GM12878 (cell line): ENCODE data around the gene VMP1. TPM values are rescaled to one million over a fixed set of nuclear protein-coding genes. Genes with fewer than 3 reads are reported as not detected.

Source experiments
- ATAC-seq: fragments of 200-7000 bp; cut with Tn5 transposase; 3 replicates; pipeline ENCODE4 v1.9.1; 2020; ENCODE audit warnings: mild to moderate bottlenecking, moderate library complexity
- BruUV-seq: library from RNA; stranded (reverse); fragments of 400-500 nt; replicated peaks from 2 replicates; lab custom pipeline; 2021; lab: Mats Ljungman, UMichigan
- CTCF ChIA-PET: fragments of 300-600 bp; sonication (Branson Sonifier 250); formaldehyde crosslinking; extraction: SDS; loops from one replicate; lab custom pipeline; 2021; ENCODE audit warnings: inconsistent platforms; lab: Yijun Ruan, JAX
- POLR2A ChIA-PET: fragments of 350-600 bp; formaldehyde crosslinking; extraction: SDS; loops from one replicate; lab custom pipeline; 2021; ENCODE audit warnings: inconsistent platforms; lab: Charles Lee
- RAD21 ChIA-PET: fragments of 300-600 bp; sonication (Branson Sonifier 250); formaldehyde crosslinking; loops from one replicate; lab custom pipeline; 2023; ENCODE audit warnings: antibody characterized with exemption; ENCODE audit not compliant: unreplicated experiment; lab: Charles Lee
- SMC1A ChIA-PET: fragments of 300-600 bp; sonication (Branson Sonifier 250); formaldehyde crosslinking; loops from one replicate; lab custom pipeline; 2023; ENCODE audit not compliant: unreplicated experiment, uncharacterized antibody; lab: Charles Lee
- DNase-seq: peaks from one replicate; pipeline ENCODE4 v3.0.0-alpha.2; 2011; ENCODE audit warnings: low read depth, low spot score
- FAIRE-seq: peaks from 3 replicates; lab custom pipeline; 2011; peaks lifted over from hg19 to GRCh38; lab: Jason Lieb, UNC
- H2AFZ ChIP-seq: 2 replicates; pipeline ENCODE4 v1.6.0; 2011; ENCODE audit warnings: low read depth, low read length, control low read depth; ENCODE audit not compliant: control insufficient read depth
- H3K27ac ChIP-seq: 2 replicates; pipeline ENCODE4 v1.5.1; 2011; ENCODE audit warnings: control low read depth; ENCODE audit not compliant: control insufficient read depth, insufficient read depth
- H3K27me3 ChIP-seq, 2 experiments: replicated peaks in 1 of 2; 2 replicates each; pipeline versions ENCODE4 v1.6.0 to v1.6.1; 2011; ENCODE audit warnings: low read length in 1 of 2; ENCODE audit not compliant: control insufficient read depth in 2 of 2, insufficient read depth in 2 of 2
- H3K36me3 ChIP-seq, 2 experiments: 2 replicates each; pipeline ENCODE4 v1.5.1; 2011; ENCODE audit warnings: low read length in 1 of 2; ENCODE audit not compliant: control insufficient read depth in 2 of 2, insufficient read depth in 2 of 2
- H3K4me1 ChIP-seq: 2 replicates; pipeline ENCODE4 v1.6.1; 2011; ENCODE audit warnings: mild to moderate bottlenecking, low read length, moderate library complexity, mixed read lengths; ENCODE audit not compliant: control insufficient read depth, insufficient read depth
- H3K4me2 ChIP-seq: 2 replicates; pipeline ENCODE4 v1.6.0; 2011; ENCODE audit warnings: control low read depth; ENCODE audit not compliant: control insufficient read depth, insufficient read depth
- H3K4me3 ChIP-seq: fragments of 200-600 bp; sonication (generic); 2 replicates; pipeline ENCODE4 v1.5.1; 2016
- H3K79me2 ChIP-seq: 2 replicates; pipeline ENCODE4 v1.6.0; 2011; ENCODE audit warnings: low read length; ENCODE audit not compliant: control insufficient read depth, insufficient read depth
- H3K9ac ChIP-seq: 2 replicates; pipeline ENCODE4 v1.8.0; 2011; ENCODE audit warnings: low read length, control low read depth, mixed read lengths; ENCODE audit not compliant: control insufficient read depth, insufficient read depth
- H3K9me3 ChIP-seq: replicated peaks from 3 replicates; pipeline ENCODE4 v1.5.1; 2011; ENCODE audit warnings: mild to moderate bottlenecking, low read length; ENCODE audit not compliant: control insufficient read depth, insufficient read depth
- H4K20me1 ChIP-seq: 2 replicates; pipeline ENCODE4 v1.6.0; 2011; ENCODE audit not compliant: control insufficient read depth, insufficient read depth
- ASH2L ChIP-seq: fragments of 300-600, 200-600 bp; sonication (generic); IDR thresholded peaks from 2 replicates; pipeline ENCODE4 v1.6.1; 2017; ENCODE audit warnings: low read depth, mild to moderate bottlenecking, borderline replicate concordance
- BHLHE40 ChIP-seq, 2 experiments: fragments of 450-650 bp in 1 of 2; IDR thresholded peaks; 2 replicates each; pipeline ENCODE4 v1.6.1; 2011 to 2017; ENCODE audit warnings: low read depth in 2 of 2, borderline replicate concordance in 1 of 2, improper control_type of control experiment in 1 of 2, low read length in 1 of 2, mild to moderate bottlenecking in 1 of 2
- CEBPZ ChIP-seq: fragments of 150-350 bp; IDR thresholded peaks from 2 replicates; pipeline ENCODE4 v1.6.1; 2016; ENCODE audit warnings: low read depth, low read length
- DPF2 ChIP-seq: fragments of 450-650 bp; IDR thresholded peaks from 2 replicates; pipeline ENCODE4 v1.6.1; 2017; ENCODE audit warnings: mild to moderate bottlenecking
- E4F1 ChIP-seq: fragments of 450-650 bp; IDR thresholded peaks from 2 replicates; pipeline ENCODE4 v1.6.1; 2018; ENCODE audit warnings: borderline replicate concordance, mild to moderate bottlenecking; ENCODE audit not compliant: partially characterized antibody
- FOXM1 ChIP-seq: IDR thresholded peaks from 2 replicates; pipeline ENCODE4 v1.6.1; 2012; ENCODE audit warnings: low read depth, mild to moderate bottlenecking, inconsistent platforms, low read length, moderate library complexity
- IKZF2 ChIP-seq, 2 experiments: fragments of 450-650 bp; IDR thresholded peaks; 2 replicates each; pipeline ENCODE4 v1.6.1; 2017; ENCODE audit warnings: mild to moderate bottlenecking in 2 of 2, moderate library complexity in 2 of 2
- IRF4 ChIP-seq: IDR thresholded peaks from 2 replicates; pipeline ENCODE4 v1.6.1; 2011; ENCODE audit warnings: low read depth, low read length
- NFYB ChIP-seq: IDR thresholded peaks from 2 replicates; pipeline ENCODE4 v1.6.1; 2011; ENCODE audit warnings: low read depth, mild to moderate bottlenecking, low read length, improper control_type of control experiment, moderate library complexity; ENCODE audit not compliant: insufficient read depth
- NKRF ChIP-seq: fragments of 450-650 bp; conservative IDR thresholded peaks from 2 replicates; pipeline ENCODE4 v1.6.1; 2017; ENCODE audit warnings: mild to moderate bottlenecking, moderate library complexity
- POLR2AphosphoS5 ChIP-seq: IDR thresholded peaks from 2 replicates; pipeline ENCODE4 v1.6.1; 2011; ENCODE audit warnings: mild to moderate bottlenecking, low read length, inconsistent platforms
- RAD21 ChIP-seq: IDR thresholded peaks from 2 replicates; pipeline ENCODE4 v1.6.1; 2011; ENCODE audit warnings: mild to moderate bottlenecking, low read depth, low read length, moderate library complexity; ENCODE audit not compliant: insufficient read depth
- SMAD5 ChIP-seq: IDR thresholded peaks from 2 replicates; pipeline ENCODE4 v1.6.1; 2016; ENCODE audit warnings: antibody characterized with exemption, low read depth
- SP1 ChIP-seq: IDR thresholded peaks from one replicate; pipeline ENCODE4 v1.6.1; 2011; ENCODE audit warnings: low read depth, low read length
- STAT3 ChIP-seq: IDR thresholded peaks from 2 replicates; pipeline ENCODE4 v1.6.1; 2011; ENCODE audit warnings: low read depth, low read length, improper control_type of control experiment
- TBL1XR1 ChIP-seq: IDR thresholded peaks from 2 replicates; pipeline ENCODE4 v1.6.1; 2012; ENCODE audit warnings: low read depth, low read length, improper control_type of control experiment
- TCF12 ChIP-seq: IDR thresholded peaks from 2 replicates; pipeline ENCODE4 v1.6.1; 2011; ENCODE audit warnings: low read depth, mild to moderate bottlenecking, low read length
- TCF3 ChIP-seq: IDR thresholded peaks from 2 replicates; pipeline ENCODE4 v1.6.1; 2012; ENCODE audit warnings: low read depth, mild to moderate bottlenecking, low read length, borderline replicate concordance; ENCODE audit not compliant: insufficient read depth
- ZNF274 ChIP-seq: IDR thresholded peaks from one replicate; pipeline ENCODE4 v1.8.0; 2011; ENCODE audit not compliant: insufficient read length, insufficient read depth
- WGBS: methylation state at CpG from one replicate; pipeline ENCODE4 v1.1.6; 2016; ENCODE audit warnings: low lambda C conversion rate; ENCODE audit not compliant: insufficient replicate concordance, insufficient coverage; ENCODE audit errors: missing lambda C conversion rate; 5-methylcytosine and 5-hydroxymethylcytosine counted together
- in situ Hi-C: fragments of 300-500 bp; cut with MboI; formaldehyde crosslinking; loops from 9 replicates; pipeline ENCODE4 v1.14.3; 2018; ENCODE audit warnings: mixed read lengths
- intact Hi-C: fragments of 100-400 bp; cut with micrococcal nuclease; formaldehyde crosslinking; loops from one replicate; pipeline ENCODE4 v1.14.2; 2022; ENCODE audit not compliant: unreplicated experiment
- polyA plus RNA-seq, 11 experiments: library from polyadenylated mRNA; depleted of rRNA in 4 of 11; unstranded in 6 of 11; stranded (reverse) in 5 of 11; fragments of >200 nt; fragmentation: Nextera tagmentation in 4 of 11; fragmentation: Illumina TruSeq in 1 of 11; extraction: Ambion mirVana in 4 of 11; extraction: Trizol in 1 of 11; gene quantifications; 1 replicate in 1 of 11; 2 replicates in 10 of 11; pipeline versions ENCODE4 v1.2.1 to v1.2.3, GENCODE V29; 2011 to 2016; ENCODE audit warnings: inconsistent platforms in 2 of 11, missing spikeins in 2 of 11, low read depth in 1 of 11
- total RNA-seq, 4 experiments: library from RNA; depleted of rRNA in 3 of 4; stranded (reverse); fragments of >200 nt in 3 of 4; fragmentation: Illumina TruSeq in 1 of 4; extraction: Trizol in 1 of 4; gene quantifications; 2 replicates each; pipeline versions ENCODE4 v1.2.1 to v1.2.3, GENCODE V29; 2013 to 2021

The VMP1 gene
- total and polyA plus RNA-seq, 10 of the 15 experiments (the other 5 are each of a cell fraction or from before 2014, with no cell fraction given), result 88.4 to 199 (median 132) TPM

- Histone ChIP-seq H3K4me2 (no peak overlapping the region), H3K4me1 (no peaks in the 10 kb centered on the region), H3K27me3 (no peaks in the 10 kb centered on the region), H3K79me2 (peaks cover 45% of the 10 kb centered on the region), H3K9me3 (no peaks in the 10 kb centered on the region), H4K20me1 (no peaks in the 10 kb centered on the region), H2AFZ (no peak overlapping the region), H3K36me3 (no peaks in the 10 kb centered on the region; a peak in 1 of 4 replicates), H3K27ac (no peak overlapping the region), H3K4me3 (no peak overlapping the region), H3K9ac (no peak overlapping the region)
- intact Hi-C loops, result no loop called here
- RAD21 ChIA-PET, result no interaction called here
- ATAC-seq (no peak), FAIRE-seq (no peak), DNase-seq (no peak)
- CTCF ChIA-PET, result no interaction called here
- in situ Hi-C loops, result no loop called here
- BruUV-seq, result no TSS peak
- SMC1A ChIA-PET, result no interaction called here
- TF ChIP-seq NFYB (no peak), BHLHE40 (IDR thresholded peaks at IDR 0.05; ENCODE audit: borderline replicate concordance in 1 of 2, low read depth in 2 of 2, low read length in 1 of 2) (no peak), ZNF274 (no peak), E4F1 (no peak), TBL1XR1 (no peak), STAT3 (no peak), IKZF2 (IDR thresholded peaks at IDR 0.05) (no peak), DPF2 (no peak), POLR2AphosphoS5 (no peak), SP1 (no peak), TCF3 (no peak), FOXM1 (no peak), SMAD5 (no peak), NKRF (no peak), IRF4 (no peak), CEBPZ (no peak), RAD21 (no peak), ASH2L (no peak), TCF12 (no peak)
- 100% methylated on average over 2 of the region's 2 CpGs for WGBS
- POLR2A ChIA-PET, result interaction anchor here (0.6 kb wide), 1 partner anchor 199 kb away, joined by 3 read pairs; no protein-coding TSS in a partner anchor
Measured at GRCh38 chr17:59716427-59716826, 9.0 kb downstream of the VMP1 start.
